Keratinocyte (primary cell): ENCODE data around the gene TYW1B.
"Not testable (repeated sequence)": the region's sequence is repeated elsewhere in the genome, so short reads cannot be mapped to it uniquely, and the experiment has no call there.

Experiments used
- EZH2 ChIP-seq: IDR thresholded peaks from one replicate; pipeline ENCODE4 v1.6.1; 2012; ENCODE audit warnings: inconsistent platforms, mild to moderate bottlenecking, low read length, moderate library complexity
- TF ChIP-seq, protein P1 (sequence below), 3 experiments: IDR thresholded peaks in 1 of 3; conservative IDR thresholded peaks in 1 of 3; optimal IDR thresholded peaks in 1 of 3; 2 replicates in 2 of 3; 3 replicates in 1 of 3; pipeline versions ENCODE3 to v1.5.1; 2011; ENCODE audit warnings: low read length in 3 of 3, mild to moderate bottlenecking in 3 of 3, moderate library complexity in 2 of 3, control low read depth in 1 of 3, inconsistent platforms in 1 of 3; ENCODE audit not compliant: insufficient read depth in 2 of 3; ENCODE audit errors: extremely low read depth in 1 of 3

DNA sequence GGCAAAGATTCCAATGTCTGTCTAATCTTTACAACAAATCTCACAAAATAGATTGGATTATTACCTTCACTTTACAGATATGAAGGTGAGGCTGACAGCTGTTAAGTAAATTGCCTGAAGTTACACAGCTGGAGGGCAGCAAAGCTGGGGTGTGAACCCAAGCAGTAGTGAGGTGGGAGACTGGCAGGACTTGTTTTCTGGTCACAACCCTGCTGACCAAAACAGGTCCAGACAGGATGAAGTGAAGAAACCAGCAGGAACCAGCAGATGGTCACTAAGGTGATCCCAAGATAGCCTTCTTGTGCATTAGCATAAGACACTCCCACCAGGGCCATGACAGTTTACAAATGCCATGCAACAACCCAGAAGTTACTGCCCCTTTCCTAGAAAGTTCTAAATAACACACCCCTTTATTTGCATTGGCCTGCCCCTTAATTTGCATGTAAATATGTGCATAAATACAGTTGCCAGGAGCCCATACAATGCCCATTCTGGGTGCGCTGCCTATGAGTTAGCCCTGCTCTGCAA is 195.2 kb downstream of the TYW1B start:
- TF ChIP-seq, protein P1, sequence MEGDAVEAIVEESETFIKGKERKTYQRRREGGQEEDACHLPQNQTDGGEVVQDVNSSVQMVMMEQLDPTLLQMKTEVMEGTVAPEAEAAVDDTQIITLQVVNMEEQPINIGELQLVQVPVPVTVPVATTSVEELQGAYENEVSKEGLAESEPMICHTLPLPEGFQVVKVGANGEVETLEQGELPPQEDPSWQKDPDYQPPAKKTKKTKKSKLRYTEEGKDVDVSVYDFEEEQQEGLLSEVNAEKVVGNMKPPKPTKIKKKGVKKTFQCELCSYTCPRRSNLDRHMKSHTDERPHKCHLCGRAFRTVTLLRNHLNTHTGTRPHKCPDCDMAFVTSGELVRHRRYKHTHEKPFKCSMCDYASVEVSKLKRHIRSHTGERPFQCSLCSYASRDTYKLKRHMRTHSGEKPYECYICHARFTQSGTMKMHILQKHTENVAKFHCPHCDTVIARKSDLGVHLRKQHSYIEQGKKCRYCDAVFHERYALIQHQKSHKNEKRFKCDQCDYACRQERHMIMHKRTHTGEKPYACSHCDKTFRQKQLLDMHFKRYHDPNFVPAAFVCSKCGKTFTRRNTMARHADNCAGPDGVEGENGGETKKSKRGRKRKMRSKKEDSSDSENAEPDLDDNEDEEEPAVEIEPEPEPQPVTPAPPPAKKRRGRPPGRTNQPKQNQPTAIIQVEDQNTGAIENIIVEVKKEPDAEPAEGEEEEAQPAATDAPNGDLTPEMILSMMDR (optimal IDR thresholded peaks at IDR 0.05 in 1 of 3, IDR thresholded peaks at IDR 0.05 in 1 of 3, conservative IDR thresholded peaks at IDR 0.05 in 1 of 3; ENCODE audit: extremely low read depth in 1 of 3, insufficient read depth in 2 of 3, low read length in 3 of 3) = not testable (repeated sequence)
- TF ChIP-seq EZH2 = not testable (repeated sequence)
